ENCODE measurements around the gene LYZL1.
"Not testable (repeated sequence)": the region's sequence is repeated elsewhere in the genome, so short reads cannot be mapped to it uniquely, and the experiment has no call there.

The LYZL1 gene

GRCh38 chr10:29355411-29355991 is 66.6 kb downstream of the LYZL1 start:
- no peak overlapping the region for H3K4me3 ChIP-seq (ENCODE audit: low read depth, low read length)
- no peak for DNase-seq (ENCODE audit: low read depth)

GRCh38 chr10:29356931-29357330 is 68.1 kb downstream of the LYZL1 start:
- DNase-seq (ENCODE audit: low read depth): no peak
- no peak overlapping the region for H3K4me3 ChIP-seq (ENCODE audit: low read depth, low read length)

- DNase-seq (ENCODE audit: low read depth): no peak
- no peak overlapping the region for H3K4me3 ChIP-seq (ENCODE audit: low read depth, low read length)
Measured at GRCh38 chr10:29358010-29358616, 69.2 kb downstream of the LYZL1 start.

GRCh38 chr10:29360215-29360853 is 71.5 kb downstream of the LYZL1 start:
- DNase-seq (ENCODE audit: low read depth); H3K4me3 ChIP-seq (ENCODE audit: low read depth, low read length): not testable (repeated sequence)

Data from skeletal muscle cell (primary cell).